Neural progenitor cell (in vitro differentiated cells): ENCODE measurements around the gene HSP90AA1. TPM values are rescaled to one million over a fixed set of nuclear protein-coding genes. Genes with fewer than 3 reads are reported as not detected.

Experiments
- DNase-seq: peaks from one replicate; pipeline ENCODE4 v3.0.0-alpha.2; 2016; ENCODE audit warnings: low spot score
- H2AFZ ChIP-seq: fragments of 200-600 bp; sonication (generic); replicated peaks from 2 replicates; pipeline ENCODE4 v1.6.1; 2016; ENCODE audit warnings: antibody characterized with exemption
- H3F3A ChIP-seq: fragments of 200-600 bp; sonication (generic); 2 replicates; pipeline ENCODE4 v1.6.1; 2016; ENCODE audit warnings: antibody characterized with exemption, low read depth
- H3K27ac ChIP-seq: fragments of 200-600 bp; sonication (generic); 2 replicates; pipeline ENCODE4 v1.5.1; 2016; ENCODE audit warnings: mild to moderate bottlenecking
- H3K27me3 ChIP-seq: fragments of 200-600 bp; sonication (generic); 2 replicates; pipeline ENCODE4 v1.6.1; 2016; ENCODE audit warnings: mild to moderate bottlenecking, moderate library complexity
- H3K36me3 ChIP-seq: fragments of 200-600 bp; sonication (generic); 2 replicates; pipeline ENCODE4 v1.5.1; 2016
- H3K4me1 ChIP-seq: fragments of 200-600 bp; sonication (generic); 2 replicates; pipeline ENCODE4 v1.6.1; 2016; ENCODE audit warnings: mixed run types
- H3K4me2 ChIP-seq: fragments of 200-600 bp; sonication (generic); 2 replicates; pipeline ENCODE4 v1.6.1; 2016
- H3K4me3 ChIP-seq: fragments of 200-600 bp; sonication (generic); 2 replicates; pipeline ENCODE4 v1.5.1; 2016
- H3K79me2 ChIP-seq: fragments of 200-600 bp; sonication (generic); 2 replicates; pipeline ENCODE4 v1.6.1; 2016; ENCODE audit warnings: low read depth
- H3K9ac ChIP-seq: fragments of 200-600 bp; sonication (generic); 2 replicates; pipeline ENCODE4 v1.6.1; 2016
- H3K9me3 ChIP-seq: fragments of 200-600 bp; sonication (generic); 2 replicates; pipeline ENCODE4 v1.5.1; 2016; ENCODE audit warnings: low read depth
- H4K20me1 ChIP-seq: fragments of 200-600 bp; sonication (generic); 2 replicates; pipeline ENCODE4 v1.6.1; 2016; ENCODE audit warnings: low read depth
- H3K27ac Mint-ChIP-seq: 3 replicates; pipeline ENCODE4 v1.8.0; 2021; ENCODE audit warnings: mixed read lengths
- H3K27me3 Mint-ChIP-seq: 2 replicates; pipeline ENCODE4 v1.8.0; 2022; ENCODE audit warnings: low read depth, mild to moderate bottlenecking, inconsistent platforms, moderate library complexity, mixed read lengths; ENCODE audit not compliant: insufficient read depth
- H3K36me3 Mint-ChIP-seq: 3 replicates; pipeline ENCODE4 v1.8.0; 2021; ENCODE audit warnings: mixed read lengths
- H3K4me1 Mint-ChIP-seq: 3 replicates; pipeline ENCODE4 v1.8.0; 2021; ENCODE audit warnings: mixed read lengths
- H3K4me3 Mint-ChIP-seq: 3 replicates; pipeline ENCODE4 v1.8.0; 2021; ENCODE audit warnings: mild to moderate bottlenecking, moderate library complexity, mixed read lengths
- H3K9me3 Mint-ChIP-seq: 3 replicates; pipeline ENCODE4 v1.8.0; 2020; ENCODE audit warnings: mixed read lengths
- CTCF ChIP-seq: fragments of 200-600 bp; sonication (generic); IDR thresholded peaks from 2 replicates; pipeline ENCODE4 v1.5.1; 2017; ENCODE audit warnings: antibody characterized with exemption, mild to moderate bottlenecking
- EZH2 ChIP-seq: fragments of 200-600 bp; sonication (generic); IDR thresholded peaks from 2 replicates; pipeline ENCODE4 v1.6.1; 2017; ENCODE audit warnings: antibody characterized with exemption, mild to moderate bottlenecking, moderate library complexity
- EZH2phosphoT487 ChIP-seq: fragments of 200-600 bp; sonication (generic); IDR thresholded peaks from 2 replicates; pipeline ENCODE4 v1.6.1; 2017; ENCODE audit warnings: antibody characterized with exemption
- total RNA-seq: library from RNA; depleted of rRNA; stranded (reverse); fragments of >200 nt; gene quantifications from 2 replicates; pipeline ENCODE4 v1.2.3, GENCODE V29; 2015; ENCODE audit warnings: low replicate concordance

HSP90AA1 gene
- total RNA-seq, 1 donor from 2014 or later = 746 TPM

GRCh38 chr14:102088012-102088792 lies 1.4 kb upstream of the HSP90AA1 start:
- Mint-ChIP-seq H3K4me3 (peak overlapping the region; percentile 87), H3K27ac (no peak overlapping the region), H3K36me3 (peaks cover 27% of the 10 kb centered on the region), H3K4me1 (peaks cover 42% of the 10 kb centered on the region), H3K9me3 (no peaks in the 10 kb centered on the region), H3K27me3 (peaks cover 6% of the 10 kb centered on the region)
- peaks cover 37% of the 10 kb centered on the region for H3K79me2 ChIP-seq
- no peak for TF ChIP-seq EZH2phosphoT487
- no peak for TF ChIP-seq CTCF
- TF ChIP-seq EZH2 = no peak
- H3K27me3 ChIP-seq = no peaks in the 10 kb centered on the region
- peaks cover 43% of the 10 kb centered on the region for H3F3A ChIP-seq
- peak; percentile 48 for DNase-seq
- H3K9ac ChIP-seq = no peak overlapping the region
- peaks cover 33% of the 10 kb centered on the region for H3K4me1 ChIP-seq
- no peak overlapping the region for H2AFZ ChIP-seq
- peak overlapping the region; percentile 80 for H3K4me2 ChIP-seq
- no peak overlapping the region for H3K27ac ChIP-seq
- no peaks in the 10 kb centered on the region for H3K9me3 ChIP-seq
- peaks cover 30% of the 10 kb centered on the region for H4K20me1 ChIP-seq
- peak overlapping the region; percentile 75 for H3K4me3 ChIP-seq
- H3K36me3 ChIP-seq = peaks cover 20% of the 10 kb centered on the region

- Mint-ChIP-seq H3K27ac (no peak overlapping the region), H3K36me3 (peaks cover 32% of the 10 kb centered on the region), H3K4me3 (peak overlapping the region; percentile 87), H3K9me3 (no peaks in the 10 kb centered on the region), H3K4me1 (peaks cover 47% of the 10 kb centered on the region), H3K27me3 (peaks cover 6% of the 10 kb centered on the region)
- H3K79me2 ChIP-seq = peaks cover 43% of the 10 kb centered on the region
- peaks cover 21% of the 10 kb centered on the region for H3K36me3 ChIP-seq
- H3K4me2 ChIP-seq = peak overlapping the region; percentile 80
- H3K9ac ChIP-seq = peak overlapping the region; percentile 69
- peak overlapping the region; percentile 93 for H3K27ac ChIP-seq
- DNase-seq = no peak
- TF ChIP-seq EZH2phosphoT487 = no peak
- TF ChIP-seq EZH2 = no peak
- no peak for TF ChIP-seq CTCF
- peaks cover 46% of the 10 kb centered on the region for H3F3A ChIP-seq
- H3K4me3 ChIP-seq = peak overlapping the region; percentile 75
- no peaks in the 10 kb centered on the region for H3K9me3 ChIP-seq
- peaks cover 35% of the 10 kb centered on the region for H4K20me1 ChIP-seq
- peaks cover 38% of the 10 kb centered on the region for H3K4me1 ChIP-seq
- peak overlapping the region; percentile 92 for H2AFZ ChIP-seq
- no peaks in the 10 kb centered on the region for H3K27me3 ChIP-seq
Observed at GRCh38 chr14:102087762-102088011, 843 bp upstream of the HSP90AA1 start.

- DNase-seq = no peak
- Histone ChIP-seq H3K9me3 (no peaks in the 10 kb centered on the region), H3K4me2 (peak overlapping the region; percentile 97), H3K79me2 (peaks cover 53% of the 10 kb centered on the region), H2AFZ (no peak overlapping the region), H3K36me3 (peaks cover 31% of the 10 kb centered on the region), H3F3A (peaks cover 56% of the 10 kb centered on the region), H3K27me3 (no peaks in the 10 kb centered on the region), H3K27ac (peak overlapping the region; percentile 85), H4K20me1 (peaks cover 46% of the 10 kb centered on the region), H3K9ac (peak overlapping the region; percentile 80), H3K4me1 (peaks cover 45% of the 10 kb centered on the region), H3K4me3 (peak overlapping the region; percentile 75)
- Mint-ChIP-seq H3K4me1 (peaks cover 54% of the 10 kb centered on the region), H3K36me3 (peaks cover 39% of the 10 kb centered on the region), H3K4me3 (peak overlapping the region; percentile 87), H3K9me3 (no peaks in the 10 kb centered on the region), H3K27me3 (peaks cover 6% of the 10 kb centered on the region), H3K27ac (peak overlapping the region; percentile 91)
- TF ChIP-seq EZH2phosphoT487 = no peak
- no peak for TF ChIP-seq CTCF
- TF ChIP-seq EZH2 = no peak
Observed at GRCh38 chr14:102086709-102086971, 204 bp downstream of the HSP90AA1 start.
